Stimulated activated CD8-positive, alpha-beta memory T cell treated with anti-CD3 and anti-CD28 coated beads, Interleukin-4, amount 100 ng/mL, for 48 hours (primary cell): Measurements from ENCODE around the gene TAOK2.
"Not testable (repeated sequence)": the region's sequence is repeated elsewhere in the genome, so short reads cannot be mapped to it uniquely, and the experiment has no call there.

ENCODE experiments used
- DNase-seq: peaks from one replicate; pipeline ENCODE4 v3.0.0-alpha.2; 2020

TAOK2 gene

DNA sequence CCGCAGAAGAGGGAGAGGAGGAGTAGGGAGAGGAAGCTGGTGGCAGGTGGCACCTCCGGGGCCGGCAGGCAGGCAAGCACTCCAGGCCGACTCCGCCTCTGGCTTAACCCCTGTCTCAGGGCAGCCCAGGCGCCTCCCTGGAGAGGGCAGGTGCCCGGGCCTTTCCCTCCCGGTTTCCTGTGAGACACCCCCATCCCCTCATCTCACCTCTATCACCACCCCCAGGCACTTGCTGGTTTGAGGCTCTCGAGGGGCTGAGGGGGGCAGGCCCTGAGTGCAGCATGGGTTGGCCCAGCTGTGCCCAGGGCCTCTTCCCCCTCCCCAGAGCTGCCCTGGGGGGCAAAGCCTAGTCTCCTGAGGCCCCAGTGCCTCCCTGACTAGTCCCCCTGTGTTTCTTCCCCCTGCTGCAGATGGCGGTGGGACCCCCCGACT, 31.2 kb downstream of the TAOK2 start:
- DNase-seq = no peak

DNA sequence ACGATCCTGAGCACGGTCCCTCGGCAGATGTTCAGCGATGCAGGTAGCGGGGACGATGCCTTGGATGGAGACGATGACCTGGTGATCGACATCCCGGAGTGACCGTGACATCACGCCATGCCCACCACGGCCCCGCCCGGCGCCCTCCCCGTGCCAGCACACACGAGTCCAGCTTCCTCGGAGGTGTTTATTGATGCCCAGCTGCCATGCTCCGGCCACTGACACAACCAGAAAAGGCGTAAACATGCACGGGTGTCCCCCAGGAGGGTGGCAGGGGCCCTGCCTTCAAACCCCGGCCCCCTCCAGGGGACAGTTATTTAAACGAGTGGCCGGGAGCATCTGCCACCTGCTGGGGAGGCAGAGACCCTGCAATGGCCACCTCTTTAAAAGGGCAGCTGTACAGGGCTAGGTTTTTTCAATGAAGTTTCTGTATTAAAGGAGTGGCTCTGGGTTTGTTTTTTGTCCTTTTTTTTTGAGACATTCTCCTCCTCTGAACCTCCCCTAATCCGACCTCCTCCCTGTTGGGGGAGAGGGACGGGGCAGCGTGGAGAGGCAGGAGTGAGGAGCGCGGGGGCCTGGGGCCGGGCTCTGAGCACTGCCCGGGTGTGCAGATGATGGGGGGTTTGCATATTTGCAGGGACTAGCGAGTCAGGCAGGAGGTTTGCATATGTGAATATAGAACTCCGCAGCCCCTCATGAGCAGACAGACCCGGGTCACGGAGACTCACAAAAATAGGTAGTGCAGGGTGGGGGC, 31.9 kb downstream of the TAOK2 start:
- no peak for DNase-seq

DNA sequence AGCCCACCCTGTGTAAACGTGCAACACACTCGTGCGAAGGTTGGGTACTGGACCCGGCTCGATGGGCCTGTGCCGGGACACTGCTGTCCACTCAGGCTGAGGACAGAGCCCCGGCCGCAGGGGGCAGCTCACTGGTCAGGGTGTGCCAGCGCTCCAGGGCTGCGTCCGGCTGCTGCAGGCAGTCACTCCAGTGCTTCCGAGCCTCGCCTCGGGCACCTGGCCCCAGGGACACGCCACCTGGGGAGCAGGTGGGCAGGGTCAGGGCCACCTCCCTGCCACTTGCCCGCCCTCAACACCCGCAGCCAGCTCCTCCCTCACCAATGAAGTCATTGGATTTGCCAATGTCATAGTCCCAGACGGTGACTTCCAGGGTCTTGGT, 32.4 kb downstream of the TAOK2 start:
- no peak for DNase-seq

DNA sequence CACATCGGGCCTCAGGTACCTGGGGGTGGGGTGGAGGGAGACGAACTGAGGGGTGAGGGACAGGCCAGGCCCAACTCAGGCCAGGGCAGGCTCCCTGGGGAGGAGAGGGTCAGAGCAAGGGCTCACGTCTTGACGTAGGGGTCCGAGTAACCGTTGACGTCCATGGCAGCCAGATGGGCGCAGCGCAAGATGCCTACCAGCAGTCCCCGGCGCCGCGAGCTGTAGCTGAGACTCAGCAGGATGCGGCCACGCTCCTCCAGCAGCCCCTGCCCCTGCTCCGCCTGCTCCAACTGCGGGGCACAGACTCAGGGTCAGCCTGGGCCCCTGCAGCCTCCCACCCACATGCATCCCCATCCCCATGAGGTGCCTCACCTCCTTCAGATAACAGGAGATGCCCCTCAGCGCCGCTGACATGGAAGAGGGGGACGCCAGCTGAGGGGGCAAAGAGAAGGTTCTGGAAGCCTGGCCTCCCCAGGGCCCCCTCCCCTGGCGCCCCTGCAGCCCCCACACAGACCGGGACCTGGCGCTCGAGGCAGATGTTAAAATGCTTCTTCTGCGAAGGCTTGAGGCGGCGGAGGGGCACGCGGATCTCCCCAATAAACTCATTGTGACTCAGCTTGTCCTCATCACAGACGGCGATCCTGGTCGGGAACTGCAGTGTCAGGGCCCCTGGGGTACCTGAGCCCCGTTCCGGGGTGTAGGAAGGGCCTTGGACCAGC, 33.1 kb downstream of the TAOK2 start:
- no peak for DNase-seq

DNA sequence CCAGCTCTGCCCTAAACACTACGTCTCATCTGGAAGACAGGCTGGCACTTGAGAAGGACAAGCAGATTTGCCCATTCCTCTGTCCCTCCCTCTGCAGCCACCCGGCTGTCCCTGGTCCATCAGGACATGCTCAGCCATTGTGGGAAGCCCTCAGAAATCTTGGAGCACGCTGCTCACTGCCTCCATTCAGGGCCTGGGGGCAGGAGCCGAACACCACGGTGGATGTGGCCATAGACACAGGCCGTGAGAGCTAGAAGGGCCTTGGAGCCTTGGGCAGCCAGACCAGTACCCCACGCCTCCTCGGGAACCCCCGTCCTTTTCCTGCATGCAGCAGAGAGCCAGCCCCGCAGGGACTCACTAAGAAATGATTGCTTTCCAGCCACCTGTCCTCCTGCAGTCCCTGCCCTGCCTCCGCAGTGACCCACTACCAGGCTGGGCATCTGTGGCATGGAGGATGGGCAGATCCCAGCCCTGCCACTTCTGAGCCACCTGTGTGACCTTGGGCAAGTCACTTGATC, 33.8 kb downstream of the TAOK2 start:
- DNase-seq = no peak

DNA sequence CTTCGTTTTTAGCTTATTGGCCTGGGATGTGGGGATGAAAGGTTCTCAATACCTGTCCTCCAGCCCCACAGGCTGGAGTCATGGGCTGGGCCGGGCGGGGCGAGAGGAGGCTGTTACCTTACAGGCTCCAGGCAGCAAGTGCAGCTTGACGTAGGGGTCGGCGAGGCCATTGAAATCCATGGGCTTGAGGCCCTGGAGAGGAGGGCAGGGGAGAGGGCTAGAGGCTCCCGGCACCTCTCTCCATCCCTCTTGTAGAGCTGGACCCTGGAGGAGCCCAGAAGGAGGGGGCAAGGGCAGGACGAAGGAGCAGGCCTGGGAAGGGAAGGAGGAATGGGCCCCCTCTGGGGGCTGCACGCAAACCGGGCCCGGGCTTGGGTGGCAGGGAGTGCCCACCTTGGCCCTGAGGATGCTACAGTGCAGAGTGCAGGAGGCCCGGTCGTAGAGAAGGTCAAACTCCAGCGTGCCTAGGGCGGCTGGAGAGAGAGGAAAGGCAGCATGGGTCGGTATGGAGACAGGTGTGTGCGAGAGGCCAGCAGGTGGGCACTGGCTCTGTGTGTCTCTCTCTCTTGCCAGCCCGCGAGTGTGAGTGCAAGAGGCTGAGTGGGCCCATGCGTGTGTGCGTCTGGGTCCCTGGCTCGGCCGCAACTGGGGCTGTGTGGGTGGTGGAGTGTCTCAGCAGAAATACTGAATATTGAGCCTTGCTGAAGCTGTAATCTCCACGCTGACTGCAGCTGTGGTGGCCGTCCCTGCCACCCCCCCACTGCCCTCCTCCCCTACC, 35.6 kb downstream of the TAOK2 start:
- no peak for DNase-seq

DNA sequence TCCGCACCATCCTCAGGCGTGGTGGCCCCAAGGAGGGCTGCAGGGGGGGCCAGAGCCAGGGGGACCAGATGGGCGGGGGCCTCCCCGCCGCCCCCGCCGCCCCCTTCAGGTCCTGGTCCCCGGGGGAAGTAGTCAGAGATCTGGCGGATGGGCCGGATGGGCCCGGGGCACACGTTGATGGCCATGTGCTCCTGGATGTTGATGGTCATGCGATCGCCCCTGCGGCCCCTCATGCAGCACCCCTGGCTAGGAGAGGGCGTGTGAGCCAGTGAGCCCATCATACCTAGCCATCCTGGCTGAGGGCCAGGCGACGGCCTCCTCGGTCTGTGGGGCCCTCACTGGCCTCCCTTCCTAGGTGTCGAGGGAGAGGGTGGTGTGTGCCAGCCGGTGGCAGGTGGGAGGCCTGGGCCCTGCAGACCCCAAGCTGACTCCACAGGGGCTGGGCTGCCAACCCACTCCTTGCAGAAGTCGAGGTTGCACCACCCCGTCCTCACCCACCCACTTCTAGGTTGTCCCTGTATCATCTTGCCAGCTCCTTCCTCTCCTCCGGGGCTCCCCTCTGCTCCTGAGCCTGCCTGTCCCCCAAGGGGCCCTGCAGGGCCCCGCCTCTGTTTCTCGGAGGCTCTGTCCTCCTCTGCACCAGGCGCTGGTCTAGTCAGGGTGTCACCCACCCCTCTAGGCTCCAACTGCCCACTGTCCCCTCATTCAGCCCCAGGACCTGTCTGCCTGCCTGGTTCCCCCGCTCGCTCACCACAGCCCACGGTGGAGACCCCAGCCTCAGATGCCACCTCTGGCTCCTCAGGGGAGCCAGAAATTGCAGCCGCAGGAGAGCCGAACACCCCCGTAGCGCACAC, 36.5 kb downstream of the TAOK2 start:
- no peak for DNase-seq

DNA sequence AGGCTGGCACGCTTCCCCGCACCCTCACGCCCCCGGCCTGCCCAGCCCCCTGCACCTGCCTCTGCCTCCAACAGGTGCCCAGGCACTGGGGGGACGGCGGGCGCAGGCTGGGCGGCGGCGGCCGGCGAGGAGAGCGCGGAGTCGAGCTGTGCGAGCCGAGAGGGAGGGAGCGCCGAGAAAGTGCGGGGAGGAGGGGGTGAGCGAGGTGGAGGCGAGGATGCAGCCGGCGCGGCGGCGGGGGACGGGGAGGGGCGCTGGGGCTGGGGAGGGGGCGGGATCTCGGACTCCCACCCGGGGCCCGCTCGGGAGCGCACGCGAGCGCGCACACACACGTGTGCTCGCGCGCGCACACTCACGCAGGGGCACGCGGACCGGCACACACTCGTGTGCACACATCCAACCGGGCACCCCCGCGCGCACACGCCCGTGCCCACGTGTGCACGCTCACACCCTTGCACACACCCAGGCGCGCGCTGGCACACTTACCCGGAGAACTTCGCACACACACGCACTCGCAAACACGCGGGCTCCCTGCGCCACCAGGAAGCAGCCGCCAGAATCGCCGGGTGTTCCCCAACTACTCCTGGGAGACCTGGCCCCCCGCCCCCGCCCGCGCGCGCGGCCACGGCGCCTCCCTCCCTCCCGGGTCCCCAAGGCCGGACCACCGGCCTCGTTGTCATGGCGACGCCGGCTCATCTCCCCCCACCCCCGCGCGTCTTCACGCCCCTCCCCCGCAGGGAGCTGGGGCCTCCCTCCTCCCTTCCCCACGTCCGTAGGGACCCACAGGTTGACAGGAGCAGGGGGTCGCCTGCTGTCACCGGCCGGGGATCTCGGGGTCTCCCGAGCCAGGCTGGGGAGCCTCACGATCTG, 37.4 kb downstream of the TAOK2 start, which contains the start of gene DOC2A:
DOC2A (minus strand) TSS at position 184 of the 870 bp plus-strand sequence. CDS start 805 bp downstream, outside the sequence.
- no peak for DNase-seq

DNA sequence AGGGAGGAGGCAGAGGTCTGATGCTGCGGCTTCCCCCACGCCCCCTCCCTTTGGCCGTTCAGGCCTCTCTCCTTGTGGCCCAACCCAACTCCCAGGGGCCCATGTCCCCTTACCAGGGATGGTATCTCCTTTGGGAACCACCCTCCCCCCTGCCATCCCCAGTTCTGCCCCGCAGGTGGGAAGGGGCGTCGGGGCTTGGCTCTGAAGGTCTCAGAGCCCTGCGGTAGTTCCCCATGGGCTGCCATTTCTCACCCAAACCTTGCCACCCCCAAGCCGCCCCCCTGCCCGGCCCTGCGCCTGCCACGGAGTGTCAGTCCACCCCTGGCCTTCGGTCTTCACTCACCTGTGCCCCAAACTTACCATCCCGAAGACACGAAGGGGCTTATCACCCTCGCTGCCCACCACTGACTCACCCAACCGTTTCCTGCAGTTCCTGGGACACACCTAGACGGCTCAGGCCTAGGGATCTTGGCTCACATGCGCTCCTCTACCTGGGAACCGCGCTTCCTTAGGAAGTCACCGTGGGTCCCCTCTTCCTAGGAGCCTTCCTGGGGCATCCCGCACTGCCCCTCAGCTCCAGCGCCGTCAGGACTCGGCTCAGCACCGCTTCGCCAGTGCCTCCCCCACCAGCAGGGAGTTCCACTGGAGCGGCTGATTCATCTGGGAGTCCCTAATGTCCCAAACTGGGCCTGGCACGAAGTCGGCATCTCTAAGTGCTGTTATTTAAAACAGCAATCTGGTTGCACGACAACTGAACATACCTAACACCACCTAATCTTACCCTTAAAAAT, 38.2 kb downstream of the TAOK2 start:
- DNase-seq = no peak

DNA sequence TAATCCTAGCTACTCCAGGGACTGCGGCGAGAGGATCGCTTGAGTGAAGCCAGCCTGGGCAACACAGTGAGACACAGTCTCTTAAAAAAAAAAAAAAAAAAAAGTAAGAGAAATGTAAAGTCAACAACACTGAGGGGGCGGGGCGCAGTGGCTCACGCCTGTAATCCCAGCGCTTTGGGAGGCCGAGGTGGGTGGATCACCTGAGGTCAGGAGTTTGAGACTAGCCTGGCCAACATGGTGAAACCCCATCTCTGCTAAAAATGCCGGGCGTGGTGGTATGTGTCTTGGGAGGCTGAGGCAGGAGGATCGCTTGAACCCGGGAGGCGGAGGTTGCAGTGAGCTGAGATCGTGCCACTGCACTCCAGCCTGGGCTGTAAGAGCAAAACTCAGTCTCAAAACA, 38.9 kb downstream of the TAOK2 start:
- not testable (repeated sequence) for DNase-seq

DNA sequence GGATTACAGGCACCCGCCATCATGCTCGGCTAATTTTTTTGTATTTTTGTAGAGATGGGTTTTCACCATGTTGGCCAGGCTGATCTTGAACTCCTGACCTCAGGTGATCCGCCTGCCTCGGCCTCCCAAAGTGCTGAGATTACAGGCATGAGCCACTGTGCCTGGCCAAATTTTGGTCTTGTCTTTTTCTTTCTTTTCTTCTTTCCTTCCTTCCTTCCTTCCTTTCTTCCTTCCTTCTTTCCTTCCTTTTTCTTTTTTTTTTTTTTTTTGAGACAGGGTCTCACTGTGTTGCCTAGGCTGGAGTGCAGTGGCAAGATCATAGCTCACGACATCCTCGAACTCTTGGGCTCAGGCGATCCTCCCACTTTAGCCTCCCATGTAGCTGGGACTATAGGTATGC, 41.8 kb downstream of the TAOK2 start:
- DNase-seq = not testable (repeated sequence)

DNA sequence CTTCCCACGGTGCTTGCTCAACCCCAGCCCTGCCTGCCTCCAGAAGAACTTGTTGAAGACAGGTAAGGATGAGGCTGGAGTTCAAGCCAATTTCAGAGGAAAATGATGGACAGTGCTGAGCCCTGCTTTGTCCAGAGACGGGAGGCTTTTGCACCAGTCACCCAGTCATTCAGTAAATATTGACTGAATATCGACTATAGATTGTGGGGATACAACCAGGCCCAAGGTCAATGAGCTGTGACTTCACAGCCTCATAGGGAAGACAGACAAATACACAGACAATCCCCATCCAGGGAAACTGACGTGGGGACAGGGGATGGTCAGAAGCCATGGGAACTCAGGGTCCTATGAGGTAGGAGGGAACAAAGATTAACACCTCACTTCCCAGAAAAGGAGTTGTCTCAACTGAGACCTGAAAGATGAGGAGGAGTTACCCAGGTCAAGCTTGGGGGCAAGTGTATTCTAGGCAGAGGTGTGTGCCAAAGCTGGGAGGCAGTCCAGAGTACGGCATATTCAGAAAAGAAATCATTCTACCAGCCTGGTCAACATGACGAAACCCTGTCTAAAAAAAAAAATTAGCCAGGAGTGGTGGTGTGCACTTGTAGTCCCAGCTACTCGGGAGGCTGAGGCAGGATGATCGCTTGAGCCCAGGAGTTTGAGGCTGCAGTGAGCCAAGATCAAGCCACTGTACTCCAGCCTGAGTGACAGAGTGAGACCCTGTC, 43.0 kb downstream of the TAOK2 start:
- DNase-seq = no peak

DNA sequence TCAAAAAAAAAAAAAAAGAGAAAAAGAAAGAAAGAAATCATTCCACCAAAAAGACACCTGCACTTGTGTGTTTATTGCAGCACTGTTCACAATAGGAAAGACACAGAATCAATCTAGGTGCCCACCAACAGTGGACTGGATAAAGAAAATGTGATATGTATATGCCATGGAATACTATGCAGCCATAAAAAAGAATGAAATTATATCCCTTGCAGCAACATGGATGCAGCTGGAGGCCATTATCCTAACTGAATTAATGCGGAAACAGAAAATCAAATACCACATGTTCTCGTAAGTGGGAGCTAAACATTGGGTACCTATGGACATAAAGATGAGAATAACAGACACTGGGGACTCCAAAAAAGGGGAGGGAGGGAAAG, 43.6 kb downstream of the TAOK2 start:
- no peak for DNase-seq

DNA sequence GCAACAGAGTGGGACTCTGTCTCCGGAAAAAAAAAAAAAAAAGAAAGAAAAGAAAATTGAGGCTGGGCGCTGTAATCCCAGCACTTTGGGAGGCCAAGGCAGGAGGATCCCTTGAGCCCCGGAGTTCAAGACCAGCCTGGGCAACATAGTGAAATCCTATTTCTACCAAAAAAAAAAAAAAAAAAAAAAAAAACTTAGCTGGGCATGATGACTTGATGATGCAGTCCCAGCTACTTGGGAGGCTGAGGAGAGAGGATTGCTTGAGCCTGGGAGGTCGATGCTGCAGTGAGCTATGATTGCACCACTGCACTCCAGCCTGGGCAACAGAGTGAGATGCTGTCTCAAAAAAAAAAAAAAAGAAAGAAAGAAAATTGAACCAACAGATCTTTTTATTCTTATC, 44.3 kb downstream of the TAOK2 start:
- DNase-seq = not testable (repeated sequence)

DNA sequence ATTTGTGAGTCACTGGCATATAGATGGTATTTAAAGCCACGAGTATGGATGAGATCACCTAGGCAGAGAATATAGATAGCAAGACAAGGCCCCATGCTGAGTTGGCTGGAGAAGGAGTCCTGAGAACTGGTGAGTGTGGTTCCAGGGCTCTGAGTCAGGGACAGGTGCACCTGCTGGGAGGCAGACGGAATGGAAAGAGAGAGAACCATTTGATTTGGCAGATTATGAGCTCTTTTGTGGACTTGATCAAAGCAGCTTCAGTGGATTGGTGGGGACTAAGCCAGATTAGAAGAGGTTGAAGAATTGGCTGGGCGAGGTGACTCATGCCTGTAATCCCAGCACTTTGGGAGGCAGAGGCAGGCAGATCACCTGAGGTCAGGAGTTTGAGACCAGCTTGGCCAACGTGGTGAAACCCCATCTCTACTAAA, 45.1 kb downstream of the TAOK2 start:
- no peak for DNase-seq

DNA sequence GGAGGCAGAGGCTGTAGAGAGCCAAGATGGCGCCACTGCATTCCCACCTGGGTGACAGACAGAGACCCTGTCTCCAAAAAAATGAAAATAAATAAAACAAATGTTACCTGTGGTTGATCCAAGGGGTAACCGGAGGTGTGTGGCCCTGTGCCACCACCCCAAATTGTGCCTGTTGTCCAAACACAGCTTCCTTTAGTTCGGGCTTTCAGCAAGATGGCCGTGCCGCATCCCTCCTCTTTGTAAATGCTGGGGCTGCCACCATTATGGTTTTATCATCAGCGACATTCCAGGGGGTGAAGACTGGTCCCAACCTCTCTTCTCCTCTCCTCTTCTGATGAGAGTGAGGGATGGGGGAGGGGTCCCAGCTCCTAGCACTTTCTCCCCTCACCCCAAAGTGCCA, 49.2 kb downstream of the TAOK2 start, which contains the start of gene C16orf92:
C16orf92 (plus strand) TSS at position 312 of the 400 bp plus-strand sequence. CDS start 143 bp downstream, outside the sequence.
- no peak for DNase-seq

DNA sequence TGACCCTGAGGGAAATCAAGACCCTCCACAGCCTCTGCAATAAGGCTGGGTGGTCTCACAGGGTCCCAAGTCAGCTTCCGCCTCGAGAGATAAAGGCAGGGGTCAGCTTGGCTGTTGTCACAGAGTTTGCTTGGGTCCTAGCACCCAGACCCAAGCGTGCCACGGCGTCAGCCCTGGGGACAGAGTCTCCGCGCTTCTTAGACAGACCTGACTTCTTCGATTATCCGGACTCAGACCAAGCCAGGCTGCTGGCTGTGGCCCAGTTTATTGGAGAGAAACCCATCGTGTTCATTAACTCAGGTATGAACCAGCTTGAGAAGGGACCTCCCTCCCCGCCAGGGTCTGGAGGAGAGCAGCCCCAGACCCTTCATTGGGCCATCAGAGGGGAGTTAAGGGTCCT, 49.9 kb downstream of the TAOK2 start:
- no peak for DNase-seq

DNA sequence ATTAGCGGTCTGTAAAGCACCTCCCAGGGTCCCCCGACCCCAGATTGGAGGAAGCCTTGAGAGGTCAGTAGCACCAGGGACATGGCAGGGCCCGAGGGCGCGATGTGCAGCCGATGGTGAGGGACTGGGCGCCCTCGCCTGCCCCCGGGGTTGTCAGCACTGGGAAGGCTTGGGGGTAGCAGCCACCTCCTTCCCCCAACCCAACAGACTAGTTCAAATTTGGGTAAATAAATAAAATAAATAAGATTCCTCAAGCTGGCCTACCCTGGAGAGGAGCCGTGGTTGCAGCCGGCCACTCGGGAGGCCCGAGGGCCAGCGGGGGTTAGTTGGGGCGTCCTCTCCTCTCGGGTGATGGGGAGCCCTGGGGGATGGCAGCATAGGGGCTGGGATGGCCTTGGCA, 50.8 kb downstream of the TAOK2 start:
- DNase-seq = no peak

DNA sequence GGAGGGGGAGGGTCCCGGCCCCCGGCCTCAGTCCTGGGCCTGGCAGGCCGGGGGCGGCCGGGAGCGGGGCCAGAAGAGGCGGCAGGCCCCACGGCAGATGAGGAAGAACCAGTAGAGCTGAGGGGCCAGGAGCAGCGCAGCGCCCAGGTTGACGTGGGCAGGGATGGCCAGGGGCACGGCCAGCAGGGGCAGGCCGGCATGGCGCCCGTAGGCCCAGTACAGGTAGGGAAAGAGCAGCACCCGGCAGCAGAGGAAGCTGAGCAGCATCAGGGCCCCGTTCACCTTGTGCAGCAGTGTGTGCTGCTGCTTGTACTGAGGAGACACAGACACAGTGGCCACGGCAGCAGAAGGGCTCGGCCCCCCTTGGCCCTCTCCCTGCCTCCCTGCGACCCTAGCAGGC, 51.5 kb downstream of the TAOK2 start:
- DNase-seq = no peak

DNA sequence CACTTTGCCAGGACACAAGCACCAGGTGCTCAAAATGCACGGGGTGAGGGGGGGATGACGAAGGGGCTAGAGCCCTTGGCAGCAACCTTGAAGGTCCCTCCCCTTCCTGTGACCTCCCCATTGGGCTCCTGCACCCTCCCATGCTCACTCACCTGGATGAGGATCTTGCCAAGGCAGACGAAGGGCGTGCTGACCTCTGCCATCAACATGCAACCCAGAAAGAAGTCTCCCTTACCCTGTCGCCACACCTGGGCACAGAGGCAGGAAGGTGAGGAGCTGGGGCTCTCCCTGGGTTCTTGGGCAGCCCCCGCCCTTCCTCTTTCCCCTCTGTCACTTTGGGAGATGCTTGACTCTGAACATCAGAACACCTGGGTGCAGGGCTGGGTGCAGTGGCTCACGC, 51.9 kb downstream of the TAOK2 start:
- DNase-seq = no peak
